ENCODE results near the gene PAH. TPM values are rescaled to one million over a fixed set of nuclear protein-coding genes. Genes with fewer than 3 reads are reported as not detected.

Gene PAH
- total RNA-seq: not detected in 2 replicates

GRCh38 chr12:102917026-102917787 is at the start of gene PAH:
PAH (minus strand) TSS chr12:102917244; CDS start chr12:102917130, 114 bp downstream.

GRCh38 chr12:102957339-102958050 is 40.5 kb upstream of the PAH start, which contains the start of gene ASCL1:
ASCL1 (plus strand) TSS chr12:102957674; CDS start chr12:102958245, 571 bp downstream.

Other genes with a start within 250 kb of the PAH start
- gene ASCL1, start 40.4 kb upstream of the PAH start, total RNA-seq: not detected in 2 replicates

Data from smooth muscle cell of the pulmonary artery (primary cell).